ENCODE results near the gene LMNTD2. TPM values are rescaled to one million over a fixed set of nuclear protein-coding genes. Genes with fewer than 3 reads are reported as not detected.

Gene LMNTD2
- total RNA-seq, 1 donor from 2014 or later = 0.14 TPM

DNA sequence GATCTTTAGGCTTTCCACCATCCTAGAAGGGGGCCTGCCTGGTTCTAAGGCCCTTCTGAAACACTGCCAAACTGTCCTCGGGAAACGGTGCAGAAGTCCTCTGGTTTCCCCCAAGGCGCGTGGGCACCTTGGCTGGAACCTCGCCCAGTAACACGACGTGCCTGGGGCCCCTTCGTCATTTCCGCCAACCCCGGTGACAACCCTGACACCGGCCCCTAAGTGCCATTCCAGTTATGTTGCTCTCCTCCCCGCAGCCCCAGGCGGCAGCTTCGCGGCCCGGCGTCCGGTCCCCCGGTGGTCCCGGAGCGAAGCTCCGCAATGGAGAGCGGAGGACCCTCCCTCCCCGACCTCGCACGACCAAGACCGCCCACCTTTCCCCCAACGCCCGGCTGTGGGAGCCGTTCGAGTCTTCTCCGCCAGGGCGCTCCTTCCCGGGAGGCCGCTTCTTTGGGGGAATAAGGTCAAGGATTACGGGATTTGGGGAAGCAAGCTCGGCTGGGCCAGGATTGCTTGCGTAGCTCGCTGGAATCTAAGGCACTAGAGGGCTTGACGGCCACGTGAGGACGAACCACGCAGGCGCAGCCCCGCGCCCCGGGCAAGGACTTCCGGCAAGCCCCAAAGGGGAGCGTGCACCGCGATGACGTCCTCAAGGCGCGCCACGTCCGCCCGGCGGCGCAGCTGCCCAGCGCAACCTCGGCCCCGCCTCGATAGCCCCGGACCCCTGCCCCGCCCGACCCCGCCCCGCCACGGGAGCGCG lies 54.1 kb downstream of the LMNTD2 start:
- peak; percentile 89 for ATAC-seq
- intact Hi-C loops (cut with DNase I) = loop anchor here (2.0 kb wide), 1 partner anchor 56 kb away; the partner anchor contains the start of gene PTDSS2
- peak; percentile 97 for DNase-seq (ENCODE audit: missing footprints)

DNA sequence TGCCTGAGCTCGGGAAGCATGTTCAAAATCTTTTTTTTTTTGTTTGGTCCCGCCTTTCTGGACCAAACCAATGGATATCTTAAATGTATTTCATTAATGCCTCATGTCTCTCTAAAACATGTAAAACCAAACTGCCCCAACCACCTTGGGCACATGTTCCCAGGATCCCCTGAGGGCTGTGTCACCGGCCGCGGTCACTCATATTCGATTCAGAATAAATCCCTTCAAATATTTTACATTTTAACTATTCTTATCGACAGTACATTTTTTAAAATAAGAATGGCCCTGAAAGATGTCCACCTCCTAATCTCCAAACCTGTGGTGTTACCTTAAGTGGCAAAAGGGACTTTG lies 55.6 kb downstream of the LMNTD2 start:
- no peak for DNase-seq (ENCODE audit: missing footprints)
- ATAC-seq = no peak
- intact Hi-C loops (cut with DNase I) = loop anchor here (5.0 kb wide), 1 partner anchor 38 kb away; no protein-coding TSS in a partner anchor

Small RNA genes within 50 kb of the gene (microRNA-seq; reads per million reads assigned to microRNA genes)
- 251 reads per million, percentile 63 among the genes with 10 or more reads in this experiment for gene MIR210

Other genes with a start within 250 kb of the LMNTD2 start
- 125 TPM for gene IFITM1, start 246.7 kb downstream of the LMNTD2 start, total RNA-seq
- 401 TPM for gene IFITM3, start 239.9 kb downstream of the LMNTD2 start, total RNA-seq
- gene B4GALNT4, start 191.2 kb downstream of the LMNTD2 start, total RNA-seq = 0.54 TPM
- 0.32 TPM for gene PKP3, start 166.5 kb downstream of the LMNTD2 start, total RNA-seq
- 50.0 TPM for gene SIGIRR, start 145.7 kb downstream of the LMNTD2 start, total RNA-seq
- gene ANO9, start 118.7 kb downstream of the LMNTD2 start, total RNA-seq = 0.41 TPM
- 27.8 TPM for gene PTDSS2, start 110.5 kb downstream of the LMNTD2 start, total RNA-seq
- 190 TPM for gene RNH1, start 53.5 kb downstream of the LMNTD2 start, total RNA-seq
- 57.5 TPM for gene HRAS, start 25.2 kb downstream of the LMNTD2 start, total RNA-seq
- gene LRRC56, start 23.2 kb downstream of the LMNTD2 start, total RNA-seq = 0.16 TPM
- gene RASSF7, start 232 bp upstream of the LMNTD2 start, total RNA-seq = 3.9 TPM
- gene PHRF1, start 15.7 kb upstream of the LMNTD2 start, total RNA-seq = 16.6 TPM
- 13.2 TPM for gene IRF7, start 55.2 kb upstream of the LMNTD2 start, total RNA-seq
- gene CDHR5, start 64.2 kb upstream of the LMNTD2 start, total RNA-seq = not detected
- gene SCT, start 66.4 kb upstream of the LMNTD2 start, total RNA-seq = not detected
- gene DRD4, start 76.5 kb upstream of the LMNTD2 start, total RNA-seq = 0.16 TPM
- 20.6 TPM for gene DEAF1, start 134.5 kb upstream of the LMNTD2 start, total RNA-seq
- gene TMEM80, start 135.1 kb upstream of the LMNTD2 start, total RNA-seq = 9.9 TPM
- gene EPS8L2, start 145.5 kb upstream of the LMNTD2 start, total RNA-seq = 7.7 TPM
- gene TALDO1, start 186.7 kb upstream of the LMNTD2 start, total RNA-seq = 102 TPM
- 18.3 TPM for gene GATD1, start 216.7 kb upstream of the LMNTD2 start, total RNA-seq
- gene CEND1, start 229.4 kb upstream of the LMNTD2 start, total RNA-seq = not detected
- gene SLC25A22, start 237.5 kb upstream of the LMNTD2 start, total RNA-seq = 2.6 TPM
- gene PIDD1, start 244.5 kb upstream of the LMNTD2 start, total RNA-seq = 7.2 TPM
- gene RPLP2, start 249.2 kb upstream of the LMNTD2 start, total RNA-seq = 1,110 TPM

Measured in Right ventricle myocardium inferior (tissue), 1 donor.